GM12878 (cell line): ENCODE data around the gene GDF11. TPM values are rescaled to one million over a fixed set of nuclear protein-coding genes. Genes with fewer than 3 reads are reported as not detected.
A peak's percentile ranks its signal among the peaks of the same experiment; 100 is the strongest.

ENCODE experiments used
- IRF3 ChIP-seq: fragments of 450-650 bp; IDR thresholded peaks from 2 replicates; pipeline ENCODE4 v1.6.1; 2014; ENCODE audit warnings: mild to moderate bottlenecking
- KDM1A ChIP-seq: fragments of 200-600 bp; sonication (generic); IDR thresholded peaks from 2 replicates; pipeline ENCODE4 v1.6.1; 2016; ENCODE audit warnings: borderline replicate concordance
- MXI1 ChIP-seq: fragments of 150-350 bp; IDR thresholded peaks from 2 replicates; pipeline ENCODE4 v1.6.1; 2011; ENCODE audit warnings: low read depth, mild to moderate bottlenecking, inconsistent platforms, low read length, improper control_type of control experiment
- MYB ChIP-seq: fragments of 150-350 bp; IDR thresholded peaks from 2 replicates; pipeline ENCODE4 v1.6.1; 2014; ENCODE audit warnings: mild to moderate bottlenecking, low read depth, low read length, borderline replicate concordance
- RCOR1 ChIP-seq: conservative IDR thresholded peaks from 2 replicates; pipeline ENCODE4 v1.6.1; 2012; ENCODE audit warnings: low read depth, low read length, improper control_type of control experiment
- SREBF2 ChIP-seq: IDR thresholded peaks from 2 replicates; pipeline ENCODE4 v1.6.1; 2012; ENCODE audit warnings: mild to moderate bottlenecking, low read length
- YBX1 ChIP-seq: fragments of 450-650 bp; IDR thresholded peaks from 2 replicates; pipeline ENCODE4 v1.6.1; 2016; ENCODE audit warnings: antibody characterized with exemption
- YY1 ChIP-seq: IDR thresholded peaks from 2 replicates; pipeline ENCODE4 v1.6.1; 2011; ENCODE audit warnings: low read depth, mild to moderate bottlenecking, low read length
- ZNF622 ChIP-seq: fragments of 450-650 bp; IDR thresholded peaks from 2 replicates; pipeline ENCODE4 v1.6.1; 2017; ENCODE audit warnings: mild to moderate bottlenecking, inconsistent platforms
- ZNF687 ChIP-seq: fragments of 450-650 bp; IDR thresholded peaks from 2 replicates; pipeline ENCODE4 v1.6.1; 2017; ENCODE audit warnings: mild to moderate bottlenecking, moderate library complexity
- ZSCAN29 ChIP-seq: fragments of 450-650 bp; IDR thresholded peaks from 2 replicates; pipeline ENCODE4 v1.6.1; 2017; ENCODE audit warnings: mild to moderate bottlenecking, moderate library complexity
- polyA plus RNA-seq, 11 experiments: library from polyadenylated mRNA; depleted of rRNA in 4 of 11; unstranded in 6 of 11; stranded (reverse) in 5 of 11; fragments of >200 nt; fragmentation: Nextera tagmentation in 4 of 11; fragmentation: Illumina TruSeq in 1 of 11; extraction: Ambion mirVana in 4 of 11; extraction: Trizol in 1 of 11; gene quantifications; 1 replicate in 1 of 11; 2 replicates in 10 of 11; pipeline versions ENCODE4 v1.2.1 to v1.2.3, GENCODE V29; 2011 to 2016; ENCODE audit warnings: inconsistent platforms in 2 of 11, missing spikeins in 2 of 11, low read depth in 1 of 11
- total RNA-seq, 4 experiments: library from RNA; depleted of rRNA in 3 of 4; stranded (reverse); fragments of >200 nt in 3 of 4; fragmentation: Illumina TruSeq in 1 of 4; extraction: Trizol in 1 of 4; gene quantifications; 2 replicates each; pipeline versions ENCODE4 v1.2.1 to v1.2.3, GENCODE V29; 2013 to 2021

The GDF11 gene
- total and polyA plus RNA-seq, 10 of the 15 experiments (the other 5 are each of a cell fraction or from before 2014, with no cell fraction given) = 0.83 to 15.4 (median 4.3) TPM

GRCh38 chr12:55738123-55739024 lies 4.5 kb upstream of the GDF11 start (continued):
- TF ChIP-seq MYB = no peak
- TF ChIP-seq YY1 = peak; percentile 76
- no peak for TF ChIP-seq SREBF2
- peak; percentile 97 for TF ChIP-seq MXI1
- 0 out of 2 replicates have a peak, but pooled peaks have one; percentile 11 for TF ChIP-seq IRF3
- no peak for TF ChIP-seq YBX1
- no peak for TF ChIP-seq ZNF622
- no peak for TF ChIP-seq KDM1A
- no peak for TF ChIP-seq ZSCAN29
- no peak for TF ChIP-seq RCOR1
- peak; percentile 80; the same call in 1 of the 2 replicates for TF ChIP-seq ZNF687
